HUES64 (cell line): ENCODE results near the gene CCDC69.
"Not testable (repeated sequence)": the region's sequence is repeated elsewhere in the genome, so short reads cannot be mapped to it uniquely, and the experiment has no call there.

Source experiments
- H3K27ac ChIP-seq: 2 replicates; pipeline ENCODE4 v1.7.0; 2013; ENCODE audit warnings: low read depth, low read length, inconsistent platforms
- H3K27me3 ChIP-seq: 2 replicates; pipeline ENCODE4 v1.6.1; 2013; ENCODE audit warnings: mild to moderate bottlenecking, low read length; ENCODE audit not compliant: insufficient read depth
- H3K36me3 ChIP-seq: 2 replicates; pipeline ENCODE4 v1.6.1; 2013; ENCODE audit warnings: mild to moderate bottlenecking, low read length; ENCODE audit not compliant: insufficient read depth
- H3K4me1 ChIP-seq: 2 replicates; pipeline ENCODE4 v1.6.1; 2013; ENCODE audit warnings: mild to moderate bottlenecking, low read length, moderate library complexity; ENCODE audit not compliant: insufficient read depth
- H3K4me3 ChIP-seq: 2 replicates; pipeline ENCODE4 v1.5.1; 2013; ENCODE audit warnings: mild to moderate bottlenecking, low read length, moderate library complexity
- H3K9ac ChIP-seq: 2 replicates; pipeline ENCODE4 v1.6.1; 2013; ENCODE audit warnings: mild to moderate bottlenecking, low read depth, low read length
- H3K9me3 ChIP-seq: 2 replicates; pipeline ENCODE4 v1.6.1; 2013; ENCODE audit warnings: low read depth, low read length; ENCODE audit not compliant: insufficient read depth
- WGBS: fragments of 150-250, 120-280 bp; methylation state at CpG from one replicate; pipeline ENCODE4 v1.1.7; 2013; ENCODE audit warnings: missing lambda C conversion rate; 5-methylcytosine and 5-hydroxymethylcytosine counted together

CCDC69 gene

DNA sequence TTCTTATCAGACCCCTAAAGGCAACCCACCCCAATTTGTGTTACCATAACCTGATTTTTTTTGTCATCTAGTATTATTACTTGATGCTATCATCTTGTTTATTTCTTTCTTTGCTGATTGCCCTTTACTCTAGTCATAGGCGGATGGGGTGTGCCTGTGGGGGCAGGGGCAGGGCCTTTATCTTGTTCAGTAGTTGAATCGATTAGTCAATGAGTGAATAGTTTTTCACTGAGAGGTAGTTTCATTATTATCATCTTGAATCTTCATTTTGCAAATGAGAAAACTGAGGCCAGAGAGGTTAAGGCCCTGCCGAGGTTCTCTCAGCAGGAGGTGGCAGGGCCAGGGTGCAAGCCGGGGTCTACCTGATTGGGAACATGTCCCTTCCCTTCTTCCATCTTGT, 19.7 kb upstream of the CCDC69 start:
- no peak overlapping the region for H3K9ac ChIP-seq
- no peaks in the 10 kb centered on the region for H3K9me3 ChIP-seq
- H3K4me1 ChIP-seq, result peaks cover 8% of the 10 kb centered on the region
- H3K4me3 ChIP-seq, result no peak overlapping the region
- WGBS, result 90% methylated on average over 4 of the region's 4 CpGs
- H3K27ac ChIP-seq, result no peak overlapping the region
- H3K27me3 ChIP-seq, result no peaks in the 10 kb centered on the region
- no peaks in the 10 kb centered on the region for H3K36me3 ChIP-seq

DNA sequence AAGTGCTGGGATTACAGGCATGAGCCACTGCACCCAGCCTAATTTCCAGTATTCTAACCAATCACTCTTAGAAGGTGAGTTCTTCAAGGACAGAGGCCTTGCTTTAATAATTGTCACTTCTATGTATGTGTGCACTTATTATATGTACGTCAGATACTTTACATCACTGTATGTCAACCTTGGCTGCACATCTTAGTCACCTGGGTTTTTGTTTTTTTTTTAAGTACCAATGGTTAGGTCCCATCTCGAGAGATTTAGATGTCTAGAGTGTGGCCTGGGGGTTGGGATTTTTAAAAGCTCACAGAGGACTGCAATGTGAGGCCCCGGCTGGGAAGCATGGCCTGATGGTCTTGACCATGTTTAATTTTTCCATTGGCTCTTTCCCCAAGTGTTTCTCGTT, 19.2 kb upstream of the CCDC69 start:
- no peak overlapping the region for H3K9ac ChIP-seq
- H3K27ac ChIP-seq, result no peak overlapping the region
- peaks cover 9% of the 10 kb centered on the region for H3K4me1 ChIP-seq
- H3K4me3 ChIP-seq, result no peak overlapping the region
- H3K9me3 ChIP-seq, result no peaks in the 10 kb centered on the region
- WGBS, result 95% methylated on average over 4 of the region's 4 CpGs
- no peaks in the 10 kb centered on the region for H3K27me3 ChIP-seq
- no peaks in the 10 kb centered on the region for H3K36me3 ChIP-seq

DNA sequence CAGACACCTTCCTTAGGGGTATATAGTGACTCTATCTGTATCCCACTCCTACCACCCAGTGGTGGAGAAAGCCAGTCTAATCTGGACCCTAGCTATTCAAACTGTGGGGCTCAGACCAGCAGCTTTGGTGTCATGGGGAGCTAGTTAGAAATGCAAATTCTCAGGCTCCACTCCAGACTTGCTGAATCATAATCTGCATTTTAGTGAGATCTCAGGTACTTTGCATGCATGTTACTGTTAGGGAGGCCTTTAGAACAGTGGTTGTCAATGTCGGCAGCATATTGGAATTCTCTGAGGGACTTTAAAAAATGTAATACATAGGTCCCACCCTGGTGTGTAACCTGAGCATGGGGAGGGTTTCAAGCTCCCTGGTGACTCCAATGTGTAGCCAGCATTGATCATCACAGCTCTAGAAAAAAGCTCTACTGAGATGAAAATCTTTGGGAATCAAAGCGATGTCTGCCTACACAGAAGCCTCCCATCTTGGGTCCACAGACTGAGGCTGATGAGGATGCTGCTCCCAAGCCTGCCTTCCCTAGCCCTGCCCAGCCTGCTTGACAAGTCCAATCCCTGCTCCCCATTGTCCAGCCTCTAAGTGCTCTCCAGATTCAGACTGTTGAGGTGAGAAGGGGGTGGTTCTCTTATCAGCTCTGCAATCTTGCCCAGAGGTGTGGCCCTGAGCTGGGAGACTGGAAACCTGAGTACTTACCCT, 17.2 kb upstream of the CCDC69 start:
- Histone ChIP-seq H3K9ac (no peak overlapping the region), H3K9me3 (no peaks in the 10 kb centered on the region), H3K4me1 (peaks cover 11% of the 10 kb centered on the region), H3K27me3 (no peaks in the 10 kb centered on the region), H3K36me3 (no peaks in the 10 kb centered on the region), H3K27ac (no peak overlapping the region), H3K4me3 (no peak overlapping the region)
- WGBS, result 89% methylated on average over 2 of the region's 2 CpGs

DNA sequence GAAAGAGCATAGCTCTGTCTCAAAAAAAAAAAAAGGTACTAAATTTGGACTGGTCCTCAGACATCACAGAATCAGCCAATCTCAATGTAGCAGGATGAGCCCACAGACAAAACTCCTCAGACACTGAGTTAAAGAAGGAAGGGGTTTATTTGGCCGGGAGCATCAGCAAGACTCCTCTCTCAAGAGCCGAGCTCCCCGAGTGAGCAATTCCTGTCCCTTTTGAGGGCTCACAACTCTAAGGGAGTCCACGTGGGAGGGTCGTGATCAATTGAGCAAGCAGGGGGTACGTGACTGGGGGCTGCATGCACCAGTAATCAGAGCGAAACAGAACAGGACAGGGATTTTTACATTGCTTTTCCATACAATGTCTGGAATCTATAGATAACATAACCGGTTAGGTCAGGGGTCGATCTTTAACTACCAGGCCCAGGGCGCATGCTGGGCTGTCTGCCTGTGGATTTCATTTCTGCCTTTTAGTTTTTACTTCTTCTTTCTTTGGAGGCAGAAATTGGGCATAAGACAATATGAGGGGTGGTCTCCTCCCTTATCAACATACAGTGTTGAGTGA, 16.5 kb upstream of the CCDC69 start:
- not testable (repeated sequence) for H3K27ac ChIP-seq, H3K9ac ChIP-seq, H3K27me3 ChIP-seq, H3K4me3 ChIP-seq, H3K36me3 ChIP-seq, H3K9me3 ChIP-seq
- peaks cover 11% of the 10 kb centered on the region for H3K4me1 ChIP-seq
- 92% methylated on average over 10 of the region's 10 CpGs for WGBS

DNA sequence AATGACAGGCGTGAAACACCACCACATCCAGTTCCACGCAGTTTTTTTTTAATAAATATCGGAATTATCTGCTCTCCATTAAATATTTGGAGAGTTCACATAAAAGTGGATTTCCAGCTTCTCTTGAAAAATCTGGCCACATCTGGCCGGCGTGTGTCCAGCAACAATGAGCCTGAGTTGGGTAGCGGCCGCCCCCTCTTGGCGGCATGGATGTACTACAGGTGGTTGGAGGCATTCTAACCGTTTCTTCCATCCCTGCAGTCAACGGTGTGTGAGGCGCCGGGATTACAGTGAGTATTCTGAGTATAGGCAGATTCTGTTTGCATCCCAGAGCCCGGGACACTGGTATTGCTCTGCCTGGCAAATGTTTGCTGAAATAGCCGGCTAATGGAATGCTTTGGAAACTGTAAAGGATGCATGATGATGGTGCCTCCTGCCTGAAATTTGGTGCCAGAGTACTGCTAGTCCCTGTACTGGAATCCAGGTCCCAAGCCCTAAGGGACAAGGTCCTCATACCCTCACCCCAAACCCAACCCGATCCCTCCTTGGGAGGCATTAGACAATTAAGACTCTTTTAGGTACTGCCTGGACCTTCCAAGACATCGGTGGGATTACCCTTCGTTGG, 15.5 kb upstream of the CCDC69 start:
- H3K27ac ChIP-seq, result no peak overlapping the region
- H3K27me3 ChIP-seq, result no peaks in the 10 kb centered on the region
- H3K9ac ChIP-seq, result no peak overlapping the region
- H3K9me3 ChIP-seq, result no peaks in the 10 kb centered on the region
- no peak overlapping the region for H3K4me3 ChIP-seq
- WGBS, result 35% methylated on average over 17 of the region's 17 CpGs
- no peaks in the 10 kb centered on the region for H3K36me3 ChIP-seq
- peaks cover 11% of the 10 kb centered on the region for H3K4me1 ChIP-seq

DNA sequence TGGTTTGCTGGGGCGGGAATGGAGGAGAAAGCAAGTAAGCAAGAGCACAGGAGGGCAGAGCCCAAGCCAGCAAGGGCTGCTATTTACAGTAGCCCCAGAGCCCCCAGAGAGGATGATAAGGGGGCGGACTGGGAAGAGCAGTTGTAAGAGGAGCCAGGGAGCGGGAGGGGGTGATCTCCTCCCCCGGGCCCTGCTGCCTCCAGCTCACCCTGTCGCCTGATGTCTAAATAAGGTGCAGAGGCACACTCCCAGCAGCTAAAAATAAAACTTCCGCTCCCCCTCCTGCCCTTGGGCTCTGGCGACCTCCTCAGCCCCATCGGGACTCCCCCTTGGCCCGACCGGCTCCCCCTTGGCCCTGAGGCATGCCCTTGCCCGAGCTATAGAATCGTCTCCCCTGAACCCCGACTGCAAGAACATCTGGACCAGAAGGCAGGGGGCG, 14.4 kb upstream of the CCDC69 start:
- Histone ChIP-seq H3K27me3 (no peaks in the 10 kb centered on the region), H3K27ac (no peak overlapping the region), H3K36me3 (no peaks in the 10 kb centered on the region), H3K4me1 (peaks cover 11% of the 10 kb centered on the region), H3K9ac (no peak overlapping the region), H3K4me3 (no peak overlapping the region), H3K9me3 (no peaks in the 10 kb centered on the region)
- 68% methylated on average over 14 of the region's 14 CpGs for WGBS

DNA sequence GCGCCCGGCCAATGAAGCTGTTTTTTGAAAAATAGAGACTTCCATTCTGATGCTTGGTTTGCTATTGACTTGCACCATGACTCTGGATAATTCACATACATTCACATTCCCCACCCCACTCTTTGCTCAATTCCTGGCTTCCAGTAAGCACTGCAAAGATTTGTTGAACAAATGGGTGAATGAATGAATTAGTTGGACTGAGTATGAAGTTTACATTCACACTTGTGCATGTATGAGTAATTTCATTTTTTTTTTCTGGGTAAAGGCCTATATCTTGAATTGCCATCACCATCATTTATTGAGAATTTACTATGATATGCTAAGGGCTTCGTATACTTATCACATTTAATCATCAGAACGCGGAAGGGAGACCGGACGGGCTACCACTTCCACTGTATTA, 13.8 kb upstream of the CCDC69 start:
- Histone ChIP-seq H3K27me3 (no peaks in the 10 kb centered on the region), H3K4me3 (no peak overlapping the region), H3K27ac (no peak overlapping the region), H3K36me3 (no peaks in the 10 kb centered on the region), H3K4me1 (peaks cover 11% of the 10 kb centered on the region), H3K9me3 (no peaks in the 10 kb centered on the region), H3K9ac (no peak overlapping the region)
- 99% methylated on average over 6 of the region's 7 CpGs for WGBS

DNA sequence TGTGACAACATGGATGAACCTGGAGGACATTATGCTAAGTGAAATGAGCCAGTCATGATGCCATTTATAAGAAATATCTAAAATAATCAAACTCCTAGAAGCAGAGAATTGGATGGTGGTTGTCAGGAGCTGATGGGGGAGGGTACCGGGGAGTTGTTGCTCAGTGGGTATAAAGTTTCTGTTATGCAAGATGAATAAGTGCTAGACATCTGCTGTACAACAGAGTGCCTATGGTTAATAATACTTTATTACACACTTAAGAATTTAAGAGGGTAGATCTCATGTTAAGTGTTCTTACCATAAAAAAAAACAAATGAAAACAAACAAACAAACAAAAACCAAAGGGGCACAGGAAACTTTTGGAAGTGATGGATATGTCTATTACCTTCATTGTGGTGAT, 13.0 kb upstream of the CCDC69 start:
- H3K36me3 ChIP-seq, result no peaks in the 10 kb centered on the region
- no peaks in the 10 kb centered on the region for H3K27me3 ChIP-seq
- WGBS, result 100% methylated on average over 1 of the region's 1 CpG
- no peak overlapping the region for H3K9ac ChIP-seq
- H3K4me3 ChIP-seq, result no peak overlapping the region
- H3K4me1 ChIP-seq, result peaks cover 11% of the 10 kb centered on the region
- no peak overlapping the region for H3K27ac ChIP-seq
- no peaks in the 10 kb centered on the region for H3K9me3 ChIP-seq

DNA sequence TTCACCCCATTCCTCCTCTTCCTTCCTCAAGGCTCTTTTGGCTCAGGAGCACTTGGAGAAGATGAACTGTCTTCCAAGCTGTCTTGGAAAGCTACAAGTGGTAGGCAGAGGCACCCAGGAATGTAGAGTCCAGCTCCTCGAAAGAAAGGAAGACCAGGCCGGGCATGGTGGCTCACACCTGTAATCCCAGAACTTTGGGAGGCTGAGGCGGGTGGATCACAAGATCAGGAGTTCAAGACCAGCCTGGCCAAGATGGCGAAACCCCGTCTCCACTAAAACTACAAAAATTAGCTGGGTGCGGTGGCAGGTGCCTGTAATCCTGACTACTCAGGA, 11.3 kb upstream of the CCDC69 start:
- not testable (repeated sequence) for H3K27ac ChIP-seq, H3K27me3 ChIP-seq, H3K4me1 ChIP-seq, H3K9ac ChIP-seq, H3K4me3 ChIP-seq, H3K36me3 ChIP-seq, H3K9me3 ChIP-seq
- WGBS, result 92% methylated on average over 6 of the region's 6 CpGs

DNA sequence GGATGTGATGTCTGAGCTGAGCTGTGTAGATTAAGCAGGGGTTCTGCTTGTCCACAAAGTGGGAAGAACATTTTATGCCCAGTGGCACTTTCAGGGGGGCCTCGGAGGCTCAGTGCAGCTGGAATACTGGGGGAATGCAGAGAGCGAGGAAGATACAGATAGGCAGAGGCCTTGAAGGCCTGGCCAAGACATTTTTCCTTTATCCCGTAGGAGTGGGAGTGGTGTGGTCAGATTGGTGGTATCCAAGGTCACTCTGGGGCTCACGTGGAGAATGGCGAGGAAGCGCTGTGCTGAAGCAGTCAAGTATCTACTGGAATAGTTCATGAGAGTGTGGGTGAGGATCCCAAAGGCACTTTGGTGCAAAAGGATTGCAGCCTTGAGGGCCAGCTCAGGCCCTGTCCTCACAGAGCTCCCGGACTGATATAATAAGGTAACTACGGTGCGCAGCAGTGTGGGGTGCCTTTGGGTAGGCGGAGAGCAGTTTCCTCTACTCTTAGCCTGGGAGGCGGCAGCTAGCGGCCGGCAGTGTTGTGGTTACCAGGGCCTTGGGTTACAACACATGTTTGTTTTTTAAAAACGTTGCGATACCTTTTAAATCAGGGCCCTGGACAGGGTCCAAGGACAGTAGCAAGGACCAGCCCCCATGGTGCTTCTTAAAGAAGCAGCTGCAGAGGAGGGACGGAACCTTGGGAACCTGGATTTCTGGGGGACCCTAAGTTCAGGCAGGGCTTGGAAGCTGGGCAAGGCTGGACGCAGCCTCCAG, 10.8 kb upstream of the CCDC69 start:
- Histone ChIP-seq H3K36me3 (no peaks in the 10 kb centered on the region), H3K4me1 (peaks cover 3% of the 10 kb centered on the region; the same call in 1 of the 2 replicates), H3K9ac (no peak overlapping the region), H3K27ac (no peak overlapping the region), H3K4me3 (no peak overlapping the region), H3K9me3 (no peaks in the 10 kb centered on the region), H3K27me3 (no peaks in the 10 kb centered on the region)
- WGBS, result 91% methylated on average over 17 of the region's 17 CpGs

DNA sequence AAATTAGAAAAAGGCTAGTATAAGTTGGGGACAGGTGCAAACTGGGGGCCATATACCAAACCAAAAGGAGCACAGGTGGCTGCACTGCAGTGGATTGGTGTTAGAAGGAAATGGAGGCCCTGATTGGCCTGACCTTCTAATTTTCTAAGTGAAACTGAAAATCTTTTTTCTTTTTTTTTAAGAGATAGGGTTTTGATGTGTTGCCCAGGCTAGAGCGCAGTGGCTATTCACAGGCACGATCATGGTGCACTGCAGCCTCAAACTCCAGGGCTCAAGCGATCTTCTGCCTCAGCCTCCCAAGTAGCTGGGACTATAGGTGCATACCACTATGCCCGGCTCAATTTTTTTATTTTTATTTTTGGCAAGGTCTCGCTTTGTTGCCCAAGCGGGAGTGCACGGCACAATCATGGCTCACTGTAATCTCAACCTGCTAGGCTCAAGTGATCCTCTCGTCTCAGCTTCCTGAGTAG, 9.8 kb upstream of the CCDC69 start:
- H3K27ac ChIP-seq, result no peak overlapping the region
- no peaks in the 10 kb centered on the region for H3K36me3 ChIP-seq
- H3K27me3 ChIP-seq, result no peaks in the 10 kb centered on the region
- H3K9ac ChIP-seq, result no peak overlapping the region
- no peaks in the 10 kb centered on the region for H3K9me3 ChIP-seq
- no peak overlapping the region for H3K4me3 ChIP-seq
- WGBS, result 96% methylated on average over 8 of the region's 8 CpGs
- H3K4me1 ChIP-seq, result peaks cover 3% of the 10 kb centered on the region; the same call in 1 of the 2 replicates
